Head of caudate nucleus (tissue), 42 donors: ENCODE data around the gene P3R3URF.

Source experiments
- DNase-seq, 42 donors: peaks; one replicate each; pipeline versions ENCODE4 v3.0.0 to v3.0.0-alpha.2; 2020 to 2021; ENCODE audit warnings: mixed read lengths in 7 of 42
- intact Hi-C: fragments of 100-400 bp; cut with DNase I; formaldehyde crosslinking; loops from one replicate; pipeline ENCODE4 v1.15.0; 2022

The P3R3URF gene

GRCh38 chr1:46197560-46197963 lies 21.3 kb upstream of the P3R3URF start:
- intact Hi-C loops = no loop called here
- DNase-seq = no peak

- DNase-seq = no peak
- intact Hi-C loops = no loop called here
Observed at GRCh38 chr1:46196609-46197008, 20.3 kb upstream of the P3R3URF start.

GRCh38 chr1:46194641-46195193 lies 18.4 kb upstream of the P3R3URF start:
- DNase-seq = no peak
- intact Hi-C loops = no loop called here

- no peak for DNase-seq
- intact Hi-C loops = no loop called here
Observed at GRCh38 chr1:46193984-46194570, 17.8 kb upstream of the P3R3URF start.

- DNase-seq = no peak
- intact Hi-C loops = no loop called here
Observed at GRCh38 chr1:46193285-46193684, 17.0 kb upstream of the P3R3URF start.

- intact Hi-C loops = no loop called here
- DNase-seq = no peak
Observed at GRCh38 chr1:46192171-46192570, 15.9 kb upstream of the P3R3URF start.

GRCh38 chr1:46191033-46191701 lies 14.9 kb upstream of the P3R3URF start:
- intact Hi-C loops = no loop called here

GRCh38 chr1:46190539-46190938 lies 14.3 kb upstream of the P3R3URF start:
- intact Hi-C loops = no loop called here
- no peak for DNase-seq

More at GRCh38 chr1:46191033-46191701, 14.9 kb upstream of the P3R3URF start:
- DNase-seq = no peak

GRCh38 chr1:46188295-46189030 lies 12.2 kb upstream of the P3R3URF start:
- intact Hi-C loops = no loop called here
- DNase-seq = no peak

GRCh38 chr1:46187106-46187869 lies 11.0 kb upstream of the P3R3URF start:
- intact Hi-C loops = no loop called here
- DNase-seq = no peak

GRCh38 chr1:46186076-46186475 lies 9.8 kb upstream of the P3R3URF start:
- DNase-seq = no peak
- intact Hi-C loops = no loop called here

- intact Hi-C loops = no loop called here
- DNase-seq = peak in 29 of 42 donors; percentile 26 to 86 (median 59)
Observed at GRCh38 chr1:46184920-46185658, 8.8 kb upstream of the P3R3URF start.

GRCh38 chr1:46183926-46184557 lies 7.8 kb upstream of the P3R3URF start:
- peak in 2 of 42 donors; percentile 12 to 39 for DNase-seq
- intact Hi-C loops = no loop called here

GRCh38 chr1:46183079-46183847 lies 7.0 kb upstream of the P3R3URF start:
- intact Hi-C loops = no loop called here
- DNase-seq = peak in 14 of 42 donors; percentile 27 to 71 (median 58)

GRCh38 chr1:46181343-46182260 lies 5.3 kb upstream of the P3R3URF start:
- DNase-seq = no peak
- intact Hi-C loops = loop anchor here (2.0 kb wide), 1 partner anchor 145 kb away; no protein-coding TSS in a partner anchor

- DNase-seq = peak in 26 of 42 donors; percentile 28 to 78 (median 52)
- intact Hi-C loops = loop anchor here (2.0 kb wide), 1 partner anchor 143 kb away; no protein-coding TSS in a partner anchor
Observed at GRCh38 chr1:46180082-46180616, 3.9 kb upstream of the P3R3URF start.
